ENCODE results near the gene FLVCR2. TPM values are rescaled to one million over a fixed set of nuclear protein-coding genes. Genes with fewer than 3 reads are reported as not detected.

The FLVCR2 gene
- total and polyA plus RNA-seq, 3 donors from 2014 or later = 38.5 to 49.6 (median 45.0) TPM

- 73 to 75% methylated on average over 4 of the region's 4 CpGs for WGBS, 2 donors
- Histone ChIP-seq H3K9me3 (no peaks in the 10 kb centered on the region), H3K4me3 (no peak overlapping the region), H3K27ac (no peak overlapping the region), H3K27me3 (no peaks in the 10 kb centered on the region), H3K36me3 (ENCODE audit: low read depth, missing control alignments) (no peaks in the 10 kb centered on the region), H3K4me1 (peaks cover 5% of the 10 kb centered on the region)
- intact Hi-C loops (cut with DNase I; ENCODE audit: low total_unique reads) = loop anchor here (10.0 kb wide), 1 partner anchor 249 kb away; no protein-coding TSS in a partner anchor
- TF ChIP-seq CTCF (IDR thresholded peaks at IDR 0.05) (no peak), POLR2A (IDR thresholded peaks at IDR 0.05) (no peak)
- DNase-seq = no peak
These were observed 14.5 kb upstream of the FLVCR2 start for GRCh38 chr14:75563931-75564330.

- intact Hi-C loops (cut with DNase I; ENCODE audit: low total_unique reads) = loop anchor here (10.0 kb wide), 1 partner anchor 250 kb away; no protein-coding TSS in a partner anchor
- Histone ChIP-seq H3K27me3 (no peaks in the 10 kb centered on the region), H3K27ac (no peak overlapping the region), H3K9me3 (no peaks in the 10 kb centered on the region), H3K4me1 (peaks cover 5% of the 10 kb centered on the region), H3K36me3 (ENCODE audit: low read depth, missing control alignments) (no peaks in the 10 kb centered on the region), H3K4me3 (no peak overlapping the region)
- TF ChIP-seq POLR2A (IDR thresholded peaks at IDR 0.05) (no peak), CTCF (IDR thresholded peaks at IDR 0.05) (no peak)
- no peak for DNase-seq
- 93 to 96% methylated on average over 5 of the region's 5 CpGs for WGBS, 2 donors
These were observed 13.4 kb upstream of the FLVCR2 start for GRCh38 chr14:75565056-75565455.

DNA sequence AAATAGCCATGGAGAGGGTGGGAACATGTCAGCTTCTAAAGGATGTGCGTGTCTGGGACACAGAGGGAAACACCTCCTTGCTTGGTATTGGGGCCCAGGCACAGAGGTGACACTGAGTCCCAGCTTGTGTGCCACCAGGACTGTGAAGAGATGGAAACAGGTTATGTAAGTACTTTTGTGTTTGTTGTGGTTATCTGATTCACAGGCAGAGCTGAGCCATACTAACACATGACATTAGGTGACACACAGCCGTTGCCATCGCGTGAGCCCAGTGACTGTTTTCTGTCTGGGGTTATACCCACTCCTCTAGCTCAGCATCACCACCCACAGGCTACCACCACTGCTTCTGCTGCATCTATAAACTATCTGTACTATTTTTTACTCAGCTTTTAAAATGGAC, 12.1 kb upstream of the FLVCR2 start:
- H3K27me3 ChIP-seq = no peaks in the 10 kb centered on the region
- no peaks in the 10 kb centered on the region for H3K36me3 ChIP-seq (ENCODE audit: low read depth, missing control alignments)
- H3K27ac ChIP-seq = no peak overlapping the region
- TF ChIP-seq CTCF (IDR thresholded peaks at IDR 0.05) (no peak), POLR2A (IDR thresholded peaks at IDR 0.05) (no peak)
- WGBS, 2 donors = 85 to 88% methylated on average over 4 of the region's 4 CpGs
- H3K4me3 ChIP-seq = no peak overlapping the region
- no peak for DNase-seq
- intact Hi-C loops (cut with DNase I; ENCODE audit: low total_unique reads) = loop anchor here (10.0 kb wide), 1 partner anchor 252 kb away; no protein-coding TSS in a partner anchor
- H3K9me3 ChIP-seq = no peaks in the 10 kb centered on the region
- H3K4me1 ChIP-seq = no peaks in the 10 kb centered on the region

DNA sequence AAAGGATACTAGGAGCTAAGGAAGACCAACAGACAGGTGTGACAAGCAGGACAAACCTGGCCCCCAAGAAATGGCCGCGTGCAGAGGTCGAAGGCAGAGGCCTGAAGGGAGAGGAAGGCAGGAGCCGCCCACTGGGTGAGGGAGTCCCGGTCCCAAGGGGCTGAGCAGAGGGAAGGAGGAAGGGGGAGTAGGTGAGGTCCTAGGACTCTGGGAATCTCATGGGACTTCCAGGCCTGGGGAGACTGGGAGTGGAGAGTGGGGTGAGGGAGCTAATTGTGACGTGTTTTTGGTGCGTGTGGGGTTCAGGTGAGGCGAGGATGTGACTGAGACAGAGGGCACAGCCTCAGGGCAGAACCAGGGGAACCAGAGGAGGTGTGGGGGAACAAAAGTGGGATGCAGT, 11.7 kb upstream of the FLVCR2 start:
- 83 to 89% methylated on average over 8 of the region's 8 CpGs for WGBS, 2 donors
- intact Hi-C loops (cut with DNase I; ENCODE audit: low total_unique reads) = loop anchor here (10.0 kb wide), 1 partner anchor 252 kb away; no protein-coding TSS in a partner anchor
- TF ChIP-seq CTCF (IDR thresholded peaks at IDR 0.05) = no peak
- TF ChIP-seq POLR2A (IDR thresholded peaks at IDR 0.05) = no peak
- no peaks in the 10 kb centered on the region for H3K36me3 ChIP-seq (ENCODE audit: low read depth, missing control alignments)
- DNase-seq = no peak
- H3K4me3 ChIP-seq = no peak overlapping the region
- H3K27me3 ChIP-seq = no peaks in the 10 kb centered on the region
- H3K4me1 ChIP-seq = no peaks in the 10 kb centered on the region
- no peaks in the 10 kb centered on the region for H3K9me3 ChIP-seq
- no peak overlapping the region for H3K27ac ChIP-seq

DNA sequence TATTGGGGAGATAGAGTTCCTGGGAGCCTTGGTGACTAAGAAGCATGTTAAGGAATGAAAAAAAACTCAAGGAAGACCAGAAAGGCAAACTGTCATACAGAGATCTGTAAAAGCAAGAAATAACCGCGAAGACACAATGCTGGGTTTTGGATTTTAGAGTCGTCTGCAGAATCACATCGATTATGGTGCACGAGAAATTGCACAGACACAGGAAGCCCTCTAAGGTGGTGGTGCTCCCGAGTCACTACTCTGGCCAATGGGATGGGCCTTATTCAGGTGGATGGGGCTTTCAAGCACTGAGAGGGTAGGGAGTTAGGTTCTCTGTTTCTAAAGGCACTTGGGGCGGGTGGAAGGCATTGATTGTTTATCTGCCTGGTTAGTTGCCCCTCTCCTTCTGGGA, 10.3 kb upstream of the FLVCR2 start:
- intact Hi-C loops (cut with DNase I; ENCODE audit: low total_unique reads) = loop anchor here (10.0 kb wide), 1 partner anchor 253 kb away; no protein-coding TSS in a partner anchor
- H3K9me3 ChIP-seq = no peaks in the 10 kb centered on the region
- H3K4me1 ChIP-seq = no peaks in the 10 kb centered on the region
- no peak overlapping the region for H3K27ac ChIP-seq
- H3K36me3 ChIP-seq (ENCODE audit: low read depth, missing control alignments) = no peaks in the 10 kb centered on the region
- 87 to 92% methylated on average over 7 of the region's 7 CpGs for WGBS, 2 donors
- H3K4me3 ChIP-seq = no peak overlapping the region
- TF ChIP-seq CTCF (IDR thresholded peaks at IDR 0.05) = no peak
- no peak for TF ChIP-seq POLR2A (IDR thresholded peaks at IDR 0.05)
- no peak for DNase-seq
- H3K27me3 ChIP-seq = no peaks in the 10 kb centered on the region
